Suprapubic skin (tissue), 4 donors: ENCODE measurements around the gene MAPRE2. TPM values are rescaled to one million over a fixed set of nuclear protein-coding genes. Genes with fewer than 3 reads are reported as not detected.

Source experiments
- DNase-seq, 2 donors: peaks; one replicate each; pipeline ENCODE4 v3.0.0-alpha.2; 2019; ENCODE audit warnings: low spot score in 2 of 2
- H3K27ac ChIP-seq: fragments of 200-600 bp; sonication (generic); one replicate; pipeline ENCODE4 v1.5.1; 2019
- H3K27me3 ChIP-seq: fragments of 200-600 bp; sonication (generic); one replicate; pipeline ENCODE4 v1.5.1; 2019
- H3K36me3 ChIP-seq: fragments of 200-600 bp; sonication (generic); one replicate; pipeline ENCODE4 v1.5.1; 2019
- H3K4me1 ChIP-seq: fragments of 200-600 bp; sonication (generic); one replicate; pipeline ENCODE4 v1.5.1; 2019
- H3K4me3 ChIP-seq: fragments of 200-600 bp; sonication (generic); one replicate; pipeline ENCODE4 v1.5.1; 2019; ENCODE audit warnings: mild to moderate bottlenecking
- H3K9me3 ChIP-seq: fragments of 200-600 bp; sonication (generic); one replicate; pipeline ENCODE4 v1.5.1; 2019
- CTCF ChIP-seq, 2 donors: fragments of 200-600 bp in 1 of 2; fragments of 450-650 bp in 1 of 2; sonication (generic) in 1 of 2; IDR thresholded peaks; one replicate each; pipeline ENCODE4 v1.5.1; 2016 to 2019; ENCODE audit warnings: antibody characterized with exemption in 2 of 2, mild to moderate bottlenecking in 1 of 2, moderate library complexity in 1 of 2
- EP300 ChIP-seq: sonication (generic); formaldehyde crosslinking; IDR thresholded peaks from one replicate; pipeline ENCODE4 v1.6.1; 2017; ENCODE audit warnings: antibody characterized with exemption
- POLR2A ChIP-seq, 2 donors: fragments of 450-650 bp; IDR thresholded peaks; one replicate each; pipeline ENCODE4 v1.6.1; 2017; ENCODE audit warnings: antibody characterized with exemption in 2 of 2, mild to moderate bottlenecking in 2 of 2, moderate library complexity in 2 of 2
- POLR2AphosphoS5 ChIP-seq, 3 donors: sonication (generic); formaldehyde crosslinking; IDR thresholded peaks; one replicate each; pipeline ENCODE4 v1.6.1; 2017; ENCODE audit warnings: antibody characterized with exemption in 3 of 3
- WGBS: methylation state at CpG from one replicate; pipeline ENCODE4 v1.1.5; 2018; 5-methylcytosine and 5-hydroxymethylcytosine counted together
- total RNA-seq, 4 donors: library from RNA; depleted of rRNA; stranded (reverse); fragments of >200 nt; gene quantifications; one replicate each; pipeline ENCODE4 v1.1.0, GENCODE V29; 2016

The MAPRE2 gene
- total RNA-seq, 4 donors from 2014 or later: 29.9 to 51.2 (median 37.2) TPM

GRCh38 chr18:35110059-35110458, 68.8 kb downstream of the MAPRE2 start:
- Histone ChIP-seq H3K36me3 (no peaks in the 10 kb centered on the region), H3K4me1 (no peaks in the 10 kb centered on the region), H3K9me3 (no peaks in the 10 kb centered on the region), H3K4me3 (no peak overlapping the region), H3K27ac (no peak overlapping the region), H3K27me3 (no peaks in the 10 kb centered on the region)
- TF ChIP-seq EP300 (no peak), POLR2AphosphoS5 (IDR thresholded peaks at IDR 0.05) (no peak), POLR2A (IDR thresholded peaks at IDR 0.05) (no peak), CTCF (IDR thresholded peaks at IDR 0.05) (no peak)
- no peak for DNase-seq
- WGBS: 94% methylated on average over 3 of the region's 3 CpGs

GRCh38 chr18:35110554-35111485, 69.6 kb downstream of the MAPRE2 start:
- Histone ChIP-seq H3K27ac (no peak overlapping the region), H3K9me3 (no peaks in the 10 kb centered on the region), H3K27me3 (no peaks in the 10 kb centered on the region), H3K4me1 (no peaks in the 10 kb centered on the region), H3K4me3 (no peak overlapping the region), H3K36me3 (no peaks in the 10 kb centered on the region)
- TF ChIP-seq POLR2AphosphoS5 (IDR thresholded peaks at IDR 0.05): no peak
- no peak for TF ChIP-seq EP300
- TF ChIP-seq POLR2A (IDR thresholded peaks at IDR 0.05): no peak
- no peak for TF ChIP-seq CTCF (IDR thresholded peaks at IDR 0.05)
- DNase-seq: no peak
- 90% methylated on average over 3 of the region's 3 CpGs for WGBS

- Histone ChIP-seq H3K27me3 (no peaks in the 10 kb centered on the region), H3K9me3 (no peaks in the 10 kb centered on the region), H3K27ac (no peak overlapping the region), H3K4me3 (no peak overlapping the region), H3K36me3 (no peaks in the 10 kb centered on the region), H3K4me1 (peaks cover 10% of the 10 kb centered on the region)
- DNase-seq: no peak
- TF ChIP-seq CTCF (IDR thresholded peaks at IDR 0.05) (no peak), POLR2AphosphoS5 (IDR thresholded peaks at IDR 0.05) (no peak), POLR2A (IDR thresholded peaks at IDR 0.05) (no peak), EP300 (no peak)
Measured at GRCh38 chr18:35112696-35113095, 71.5 kb downstream of the MAPRE2 start.

- no peak for TF ChIP-seq POLR2AphosphoS5 (IDR thresholded peaks at IDR 0.05)
- TF ChIP-seq CTCF (IDR thresholded peaks at IDR 0.05): no peak
- TF ChIP-seq POLR2A (IDR thresholded peaks at IDR 0.05): no peak
- no peak for TF ChIP-seq EP300
- Histone ChIP-seq H3K4me1 (peaks cover 10% of the 10 kb centered on the region), H3K9me3 (no peaks in the 10 kb centered on the region), H3K36me3 (no peaks in the 10 kb centered on the region), H3K27ac (no peak overlapping the region), H3K4me3 (no peak overlapping the region), H3K27me3 (no peaks in the 10 kb centered on the region)
- DNase-seq: no peak
- 86% methylated on average over 3 of the region's 3 CpGs for WGBS
Measured at GRCh38 chr18:35114305-35114704, 73.1 kb downstream of the MAPRE2 start.

- WGBS: 93% methylated on average over 9 of the region's 9 CpGs
- Histone ChIP-seq H3K27me3 (no peaks in the 10 kb centered on the region), H3K4me3 (no peak overlapping the region), H3K27ac (peak overlapping the region; percentile 39), H3K36me3 (no peaks in the 10 kb centered on the region), H3K4me1 (peaks cover 14% of the 10 kb centered on the region), H3K9me3 (no peaks in the 10 kb centered on the region)
- TF ChIP-seq EP300 (no peak), POLR2AphosphoS5 (IDR thresholded peaks at IDR 0.05) (no peak), CTCF (IDR thresholded peaks at IDR 0.05) (no peak), POLR2A (IDR thresholded peaks at IDR 0.05) (no peak)
- DNase-seq: no peak
Measured at GRCh38 chr18:35116784-35117318, 75.6 kb downstream of the MAPRE2 start.
